NCI-H774 (cell line): ENCODE results near the gene ORAI2.
"Not testable (repeated sequence)": the region's sequence is repeated elsewhere in the genome, so short reads cannot be mapped to it uniquely, and the experiment has no call there.

Experiments used
- DNase-seq: peaks from one replicate; lab custom pipeline; 2025; lab: John Stamatoyannopoulos, UW

The ORAI2 gene

DNA sequence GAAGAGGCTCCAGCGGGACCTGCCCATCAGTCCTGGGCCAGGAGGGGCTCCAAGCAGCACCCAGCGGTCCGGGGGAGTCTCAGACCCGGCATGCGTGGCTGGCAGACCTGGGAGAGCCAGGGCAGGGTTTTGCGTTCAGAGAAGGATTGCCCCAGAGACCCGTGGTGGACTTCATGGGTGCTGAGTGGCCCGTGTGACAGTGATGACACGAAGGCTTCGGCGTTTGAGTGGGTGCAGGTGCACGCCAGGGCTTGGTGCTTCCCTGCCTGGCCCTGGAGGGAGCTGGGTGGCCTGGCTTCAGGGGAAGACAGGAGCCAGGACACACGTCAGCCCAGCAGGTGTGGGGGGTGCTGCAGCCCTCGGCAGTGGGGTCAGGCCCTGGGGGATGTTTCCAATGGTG is 13.9 kb downstream of the ORAI2 start:
- DNase-seq = no peak

GRCh38 chr7:102449136-102449535 is 15.8 kb downstream of the ORAI2 start:
- no peak for DNase-seq

- no peak for DNase-seq
Observed at GRCh38 chr7:102450242-102450641, 16.9 kb downstream of the ORAI2 start.

DNA sequence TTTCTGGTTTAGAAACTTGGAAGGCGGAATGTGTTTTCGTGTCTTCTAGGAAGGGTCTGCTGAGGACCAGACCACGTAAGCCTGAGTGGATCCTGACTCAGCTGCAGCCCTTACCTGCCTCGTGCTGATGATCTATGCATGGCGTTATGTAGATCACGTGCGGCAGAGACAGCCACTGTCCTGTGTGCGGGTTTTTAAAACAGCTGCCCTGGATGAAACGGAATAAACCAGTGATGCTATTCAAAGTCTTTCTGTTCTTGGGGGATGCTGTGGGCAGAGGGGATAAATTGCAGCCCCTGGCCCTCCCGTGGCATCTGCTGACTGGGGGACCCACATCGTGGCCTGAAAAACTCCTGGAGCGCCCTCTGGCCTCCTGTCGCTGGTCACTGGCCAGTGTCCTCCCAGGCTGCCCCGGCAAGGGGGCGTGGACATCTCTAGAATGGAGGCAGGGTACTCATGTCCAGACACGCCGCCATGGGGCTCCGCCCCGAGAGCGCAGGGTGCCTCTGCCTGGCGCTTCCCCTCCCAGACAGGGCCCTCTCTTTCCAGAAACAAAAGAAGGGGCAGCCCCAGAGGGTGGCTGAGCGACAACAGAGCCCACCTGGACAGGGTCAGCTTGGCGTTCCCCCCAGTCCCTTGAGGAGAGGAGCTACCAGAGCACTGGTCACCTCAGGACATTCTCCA is 18.1 kb downstream of the ORAI2 start:
- DNase-seq = peak; percentile 7

- DNase-seq = no peak
Observed at GRCh38 chr7:102452451-102452850, 19.1 kb downstream of the ORAI2 start.

- DNase-seq = no peak
Observed at GRCh38 chr7:102453319-102453718, 19.9 kb downstream of the ORAI2 start.

DNA sequence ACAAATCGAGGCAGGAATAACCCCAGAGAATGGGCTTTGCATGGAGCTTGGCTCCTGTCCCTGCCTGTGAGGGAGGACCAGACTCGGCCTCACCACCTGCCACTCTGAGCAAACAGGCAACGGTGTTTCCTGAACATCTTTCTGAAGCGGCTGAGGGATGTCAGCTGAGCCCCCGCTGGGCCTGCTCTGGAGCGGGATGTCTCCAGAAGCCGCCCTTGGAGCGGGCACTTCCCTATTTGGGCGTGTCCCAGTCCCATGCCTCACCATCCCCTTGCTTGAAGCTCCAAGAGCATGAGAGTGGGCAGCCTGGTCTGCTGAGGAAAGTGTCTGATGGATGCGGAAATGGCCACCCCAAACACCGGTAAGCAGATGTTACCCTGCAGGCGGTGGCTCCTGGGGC is 21.1 kb downstream of the ORAI2 start:
- no peak for DNase-seq

- not testable (repeated sequence) for DNase-seq
Observed at GRCh38 chr7:102454932-102455331, 21.6 kb downstream of the ORAI2 start.

- DNase-seq = no peak
Observed at GRCh38 chr7:102455596-102455995, 22.2 kb downstream of the ORAI2 start.

DNA sequence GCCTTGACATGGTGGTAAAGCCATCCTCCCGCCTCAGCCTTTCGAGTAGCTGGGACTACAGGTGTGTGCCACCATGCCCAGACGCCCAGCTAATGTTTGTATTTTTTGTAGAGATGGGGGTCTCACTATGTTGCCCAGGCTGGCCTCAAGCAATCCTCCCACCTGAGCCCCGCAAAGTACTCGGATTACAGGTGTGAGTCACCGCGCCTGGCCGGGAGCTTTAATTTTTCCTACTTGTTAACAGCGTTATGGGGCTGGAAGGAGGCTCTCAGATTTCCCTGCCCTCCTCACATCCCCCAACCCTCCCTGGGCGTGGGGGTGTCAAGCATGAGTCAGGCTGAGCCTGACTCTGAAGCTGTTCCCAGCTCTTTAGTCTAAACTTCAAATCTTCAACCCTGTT is 23.0 kb downstream of the ORAI2 start:
- no peak for DNase-seq

DNA sequence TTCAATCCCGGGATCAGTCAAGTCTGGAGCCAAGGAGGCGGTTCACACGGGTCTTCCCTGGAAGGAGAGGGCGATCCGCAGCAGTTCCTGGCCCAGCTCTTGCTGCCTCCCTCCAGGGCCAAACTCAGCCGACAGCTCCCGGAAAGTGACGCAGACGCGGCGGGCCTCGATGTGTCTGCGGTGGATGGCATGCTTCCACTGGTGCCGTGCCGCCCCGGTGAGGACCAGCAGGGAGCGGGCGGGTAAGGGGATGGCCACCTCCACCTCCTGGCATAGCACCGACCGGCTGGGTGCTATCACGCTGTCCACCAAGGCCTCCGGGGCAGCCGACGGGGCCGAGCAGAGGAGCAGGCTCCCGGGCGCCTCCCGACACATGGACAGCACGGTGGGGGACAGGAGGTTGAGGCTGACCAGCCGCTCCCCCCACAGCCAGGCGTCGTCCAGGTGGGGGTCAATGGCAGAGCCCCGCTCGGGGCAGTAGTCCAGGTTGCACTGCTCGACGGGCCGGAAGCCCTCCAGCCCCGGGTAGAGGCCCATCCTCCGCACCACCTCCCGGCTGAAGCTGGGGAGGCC is 24.1 kb downstream of the ORAI2 start:
- no peak for DNase-seq

- DNase-seq = no peak
Observed at GRCh38 chr7:102459221-102459844, 26.0 kb downstream of the ORAI2 start.

DNA sequence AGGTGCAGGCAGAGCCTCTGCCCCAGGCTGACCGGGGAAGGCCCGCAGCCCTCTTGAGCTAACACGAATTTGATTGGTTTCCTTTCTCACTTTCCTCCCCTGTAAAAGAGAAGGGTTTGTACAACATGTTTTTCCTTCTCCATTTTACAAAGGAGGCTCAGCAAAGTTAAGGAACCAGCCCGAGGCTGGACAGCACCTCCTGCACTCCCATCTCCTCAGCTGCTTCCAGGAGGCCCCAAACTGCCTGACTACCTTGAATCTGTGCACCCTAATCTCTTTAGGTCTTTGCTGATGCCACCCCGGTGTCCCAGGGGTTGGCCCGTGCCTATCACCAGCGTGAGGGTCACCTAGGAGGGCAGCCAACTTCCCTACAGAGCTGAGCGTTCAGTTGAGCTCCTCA is 27.1 kb downstream of the ORAI2 start:
- DNase-seq = no peak

DNA sequence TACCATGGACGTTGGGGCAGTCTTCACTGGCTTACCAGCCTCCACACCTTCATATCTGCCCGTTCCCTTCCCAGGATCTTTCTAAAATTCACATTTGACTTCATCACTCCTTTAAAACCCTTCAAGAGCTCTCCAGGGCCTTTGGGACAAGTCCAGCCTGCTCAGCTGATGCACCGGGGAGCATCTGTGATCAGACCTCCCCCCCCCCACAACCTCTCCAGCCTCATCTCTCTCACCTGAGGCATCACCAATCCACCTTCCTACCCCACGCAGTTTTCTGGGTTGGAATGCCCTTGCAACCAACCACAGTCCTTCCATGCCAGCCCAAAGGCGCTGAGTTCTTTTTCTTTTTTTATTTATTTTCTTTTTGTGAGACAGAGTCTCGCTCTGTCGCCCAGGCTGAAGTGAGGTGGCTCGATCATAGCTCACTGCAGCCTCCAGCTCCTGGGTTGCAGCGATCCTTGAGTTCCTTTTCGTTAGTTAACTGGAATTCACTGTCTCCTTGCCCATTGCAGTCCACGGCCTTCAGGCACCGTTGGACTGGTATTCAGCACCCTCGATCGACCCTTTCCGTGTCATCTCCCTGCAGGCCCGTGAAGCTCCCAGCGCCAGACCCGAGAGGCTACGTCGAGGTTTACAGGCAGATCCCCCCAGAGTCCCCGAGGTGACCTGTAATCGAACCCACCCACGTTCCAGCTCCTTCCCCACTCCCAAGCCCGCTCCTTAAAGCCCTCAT is 30.6 kb downstream of the ORAI2 start:
- DNase-seq = no peak

DNA sequence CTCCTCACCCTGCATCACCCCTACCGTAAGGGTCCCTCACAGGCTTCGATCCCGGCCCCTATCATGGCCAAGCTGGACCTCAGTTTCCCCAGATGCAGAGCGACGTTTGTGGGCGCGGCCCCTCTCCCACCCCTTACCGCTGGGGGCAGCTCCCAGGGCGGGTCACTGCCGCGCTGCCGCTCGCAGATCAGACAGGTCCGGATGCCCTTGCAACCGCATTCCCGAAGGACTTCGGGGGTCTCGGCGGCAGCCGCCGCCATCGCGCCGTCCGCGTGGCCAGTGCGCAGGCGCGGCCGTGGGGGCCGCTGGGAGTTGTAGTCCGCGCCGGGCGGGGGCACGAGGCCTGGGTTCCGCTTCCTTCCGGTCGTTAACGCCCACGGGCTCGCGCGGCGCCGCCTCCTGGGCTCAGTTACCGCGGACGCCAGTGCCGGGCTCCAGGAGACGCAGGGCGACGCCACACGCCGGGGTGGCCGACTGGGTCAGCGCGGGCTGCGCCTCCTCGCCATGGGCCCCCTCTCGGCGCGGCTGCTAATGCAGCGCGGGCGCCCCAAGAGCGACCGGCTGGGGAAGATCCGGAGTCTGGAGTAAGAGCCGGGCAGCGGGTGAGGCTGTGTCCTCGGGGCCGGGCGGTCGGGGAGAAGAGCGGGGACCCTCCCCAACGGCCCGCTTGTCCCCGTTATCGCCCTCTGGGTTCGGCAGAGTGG is 31.4 kb downstream of the ORAI2 start, which contains the start of the genes ALKBH4 and LRWD1:
Gene ALKBH4, minus strand, starts transcription at position 287 of the 704 bp plus-strand sequence. Its CDS starts 27 bp downstream, at position 260.
Gene LRWD1, plus strand, starts transcription at position 408 of the 704 bp plus-strand sequence. Its CDS starts 97 bp downstream, at position 505.
- DNase-seq = peak; percentile 86

DNA sequence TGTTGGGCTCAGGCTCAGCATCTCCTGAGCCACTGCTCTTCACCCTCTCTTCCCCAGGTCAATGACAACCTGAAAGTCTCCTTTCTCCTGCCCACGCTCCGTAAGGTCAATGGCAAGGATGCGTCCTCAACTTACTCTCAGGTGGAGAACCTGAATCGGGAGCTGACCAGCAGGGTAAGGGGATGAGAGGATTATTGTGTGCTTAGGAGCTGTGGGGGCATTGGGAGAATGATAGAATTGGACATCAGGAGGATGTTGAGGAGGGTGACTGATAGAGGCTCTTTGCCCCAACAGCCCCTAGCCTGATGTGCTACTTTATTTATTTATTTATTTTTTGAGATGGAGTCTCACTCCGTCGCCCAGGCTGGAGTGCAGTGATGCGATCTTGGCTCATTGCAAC is 32.7 kb downstream of the ORAI2 start:
- DNase-seq = no peak

GRCh38 chr7:102467581-102468477 is 34.5 kb downstream of the ORAI2 start:
- DNase-seq = no peak

- DNase-seq = no peak
Observed at GRCh38 chr7:102468478-102469350, 35.3 kb downstream of the ORAI2 start.

- DNase-seq = no peak
Observed at GRCh38 chr7:102469351-102469971, 36.1 kb downstream of the ORAI2 start.
